Neural progenitor cell (in vitro differentiated cells): ENCODE data around the gene CTNNA3. TPM values are rescaled to one million over a fixed set of nuclear protein-coding genes. Genes with fewer than 3 reads are reported as not detected.

Experiments
- DNase-seq: peaks from one replicate; pipeline ENCODE4 v3.0.0-alpha.2; 2016; ENCODE audit warnings: low spot score
- H2AFZ ChIP-seq: fragments of 200-600 bp; sonication (generic); replicated peaks from 2 replicates; pipeline ENCODE4 v1.6.1; 2016; ENCODE audit warnings: antibody characterized with exemption
- H3F3A ChIP-seq: fragments of 200-600 bp; sonication (generic); 2 replicates; pipeline ENCODE4 v1.6.1; 2016; ENCODE audit warnings: antibody characterized with exemption, low read depth
- H3K27ac ChIP-seq: fragments of 200-600 bp; sonication (generic); 2 replicates; pipeline ENCODE4 v1.5.1; 2016; ENCODE audit warnings: mild to moderate bottlenecking
- H3K27me3 ChIP-seq: fragments of 200-600 bp; sonication (generic); 2 replicates; pipeline ENCODE4 v1.6.1; 2016; ENCODE audit warnings: mild to moderate bottlenecking, moderate library complexity
- H3K36me3 ChIP-seq: fragments of 200-600 bp; sonication (generic); 2 replicates; pipeline ENCODE4 v1.5.1; 2016
- H3K4me1 ChIP-seq: fragments of 200-600 bp; sonication (generic); 2 replicates; pipeline ENCODE4 v1.6.1; 2016; ENCODE audit warnings: mixed run types
- H3K4me2 ChIP-seq: fragments of 200-600 bp; sonication (generic); 2 replicates; pipeline ENCODE4 v1.6.1; 2016
- H3K4me3 ChIP-seq: fragments of 200-600 bp; sonication (generic); 2 replicates; pipeline ENCODE4 v1.5.1; 2016
- H3K79me2 ChIP-seq: fragments of 200-600 bp; sonication (generic); 2 replicates; pipeline ENCODE4 v1.6.1; 2016; ENCODE audit warnings: low read depth
- H3K9ac ChIP-seq: fragments of 200-600 bp; sonication (generic); 2 replicates; pipeline ENCODE4 v1.6.1; 2016
- H3K9me3 ChIP-seq: fragments of 200-600 bp; sonication (generic); 2 replicates; pipeline ENCODE4 v1.5.1; 2016; ENCODE audit warnings: low read depth
- H4K20me1 ChIP-seq: fragments of 200-600 bp; sonication (generic); 2 replicates; pipeline ENCODE4 v1.6.1; 2016; ENCODE audit warnings: low read depth
- H3K27ac Mint-ChIP-seq: 3 replicates; pipeline ENCODE4 v1.8.0; 2021; ENCODE audit warnings: mixed read lengths
- H3K27me3 Mint-ChIP-seq: 2 replicates; pipeline ENCODE4 v1.8.0; 2022; ENCODE audit warnings: low read depth, mild to moderate bottlenecking, inconsistent platforms, moderate library complexity, mixed read lengths; ENCODE audit not compliant: insufficient read depth
- H3K36me3 Mint-ChIP-seq: 3 replicates; pipeline ENCODE4 v1.8.0; 2021; ENCODE audit warnings: mixed read lengths
- H3K4me1 Mint-ChIP-seq: 3 replicates; pipeline ENCODE4 v1.8.0; 2021; ENCODE audit warnings: mixed read lengths
- H3K4me3 Mint-ChIP-seq: 3 replicates; pipeline ENCODE4 v1.8.0; 2021; ENCODE audit warnings: mild to moderate bottlenecking, moderate library complexity, mixed read lengths
- H3K9me3 Mint-ChIP-seq: 3 replicates; pipeline ENCODE4 v1.8.0; 2020; ENCODE audit warnings: mixed read lengths
- EZH2 ChIP-seq: fragments of 200-600 bp; sonication (generic); IDR thresholded peaks from 2 replicates; pipeline ENCODE4 v1.6.1; 2017; ENCODE audit warnings: antibody characterized with exemption, mild to moderate bottlenecking, moderate library complexity
- EZH2phosphoT487 ChIP-seq: fragments of 200-600 bp; sonication (generic); IDR thresholded peaks from 2 replicates; pipeline ENCODE4 v1.6.1; 2017; ENCODE audit warnings: antibody characterized with exemption
- total RNA-seq: library from RNA; depleted of rRNA; stranded (reverse); fragments of >200 nt; gene quantifications from 2 replicates; pipeline ENCODE4 v1.2.3, GENCODE V29; 2015; ENCODE audit warnings: low replicate concordance
- TF ChIP-seq, protein P1 (sequence below): fragments of 200-600 bp; sonication (generic); IDR thresholded peaks from 2 replicates; pipeline ENCODE4 v1.5.1; 2017; ENCODE audit warnings: antibody characterized with exemption, mild to moderate bottlenecking

CTNNA3 gene
- total RNA-seq, 1 donor from 2014 or later, result 12.9 TPM

DNA sequence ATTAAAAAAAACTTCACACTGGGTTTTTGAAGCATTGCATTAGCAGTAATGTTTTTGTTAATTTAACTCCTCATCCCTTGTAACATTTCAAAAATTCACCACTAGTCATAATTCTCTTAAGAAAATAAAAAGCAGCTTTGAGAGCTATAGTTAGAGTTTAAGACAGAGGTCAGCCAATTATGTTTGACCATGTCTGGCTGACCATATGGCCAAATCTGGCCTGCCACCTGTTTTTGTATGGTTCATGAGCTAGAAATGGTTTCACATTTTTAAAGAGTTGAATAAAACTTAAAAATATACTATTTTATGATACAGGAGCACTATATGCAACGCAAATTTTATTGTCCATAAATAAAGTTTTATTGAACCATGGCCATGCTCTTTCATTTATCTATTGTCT lies 843.2 kb downstream of the CTNNA3 start:
- H3K79me2 ChIP-seq, result no peaks in the 10 kb centered on the region
- TF ChIP-seq EZH2phosphoT487 (no peak), EZH2 (no peak)
- TF ChIP-seq, protein P1, sequence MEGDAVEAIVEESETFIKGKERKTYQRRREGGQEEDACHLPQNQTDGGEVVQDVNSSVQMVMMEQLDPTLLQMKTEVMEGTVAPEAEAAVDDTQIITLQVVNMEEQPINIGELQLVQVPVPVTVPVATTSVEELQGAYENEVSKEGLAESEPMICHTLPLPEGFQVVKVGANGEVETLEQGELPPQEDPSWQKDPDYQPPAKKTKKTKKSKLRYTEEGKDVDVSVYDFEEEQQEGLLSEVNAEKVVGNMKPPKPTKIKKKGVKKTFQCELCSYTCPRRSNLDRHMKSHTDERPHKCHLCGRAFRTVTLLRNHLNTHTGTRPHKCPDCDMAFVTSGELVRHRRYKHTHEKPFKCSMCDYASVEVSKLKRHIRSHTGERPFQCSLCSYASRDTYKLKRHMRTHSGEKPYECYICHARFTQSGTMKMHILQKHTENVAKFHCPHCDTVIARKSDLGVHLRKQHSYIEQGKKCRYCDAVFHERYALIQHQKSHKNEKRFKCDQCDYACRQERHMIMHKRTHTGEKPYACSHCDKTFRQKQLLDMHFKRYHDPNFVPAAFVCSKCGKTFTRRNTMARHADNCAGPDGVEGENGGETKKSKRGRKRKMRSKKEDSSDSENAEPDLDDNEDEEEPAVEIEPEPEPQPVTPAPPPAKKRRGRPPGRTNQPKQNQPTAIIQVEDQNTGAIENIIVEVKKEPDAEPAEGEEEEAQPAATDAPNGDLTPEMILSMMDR, result no peak
- Mint-ChIP-seq H3K9me3 (no peaks in the 10 kb centered on the region), H3K4me3 (no peak overlapping the region), H3K27me3 (peaks cover 4% of the 10 kb centered on the region), H3K4me1 (no peaks in the 10 kb centered on the region), H3K36me3 (no peaks in the 10 kb centered on the region), H3K27ac (no peak overlapping the region)
- no peaks in the 10 kb centered on the region for H3K36me3 ChIP-seq
- DNase-seq, result no peak
- H3F3A ChIP-seq, result no peaks in the 10 kb centered on the region
- H3K9ac ChIP-seq, result no peak overlapping the region
- H3K27ac ChIP-seq, result no peak overlapping the region
- no peak overlapping the region for H3K4me3 ChIP-seq
- H2AFZ ChIP-seq, result no peak overlapping the region
- H4K20me1 ChIP-seq, result no peaks in the 10 kb centered on the region
- no peaks in the 10 kb centered on the region for H3K9me3 ChIP-seq
- H3K4me2 ChIP-seq, result no peak overlapping the region
- no peaks in the 10 kb centered on the region for H3K27me3 ChIP-seq
- no peaks in the 10 kb centered on the region for H3K4me1 ChIP-seq

DNA sequence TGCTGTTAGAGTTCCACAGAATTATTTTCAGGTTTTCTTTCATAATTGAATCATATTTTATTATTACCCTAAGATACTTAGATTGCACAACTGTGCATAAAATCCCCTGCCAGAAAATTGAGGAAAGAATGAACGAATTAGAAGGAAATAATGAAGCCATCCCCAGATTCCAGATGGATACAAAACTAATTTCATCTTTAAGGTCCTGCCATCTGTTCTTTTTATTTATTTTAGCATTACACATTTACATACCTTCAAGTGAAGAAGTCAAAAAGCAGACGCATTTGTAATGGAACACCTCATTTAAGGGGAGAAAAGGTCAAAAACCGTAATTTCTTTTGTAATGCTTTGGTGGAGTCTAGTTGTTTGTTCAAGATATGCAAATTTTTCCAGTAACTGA lies 847.1 kb downstream of the CTNNA3 start:
- Histone ChIP-seq H3K9ac (no peak overlapping the region), H3K36me3 (no peaks in the 10 kb centered on the region), H2AFZ (no peak overlapping the region), H3K9me3 (no peaks in the 10 kb centered on the region), H3K4me2 (no peak overlapping the region), H3K79me2 (no peaks in the 10 kb centered on the region), H3K4me1 (no peaks in the 10 kb centered on the region), H3K27me3 (no peaks in the 10 kb centered on the region), H3F3A (no peaks in the 10 kb centered on the region), H3K4me3 (no peak overlapping the region), H3K27ac (no peak overlapping the region), H4K20me1 (no peaks in the 10 kb centered on the region)
- H3K36me3 Mint-ChIP-seq, result no peaks in the 10 kb centered on the region
- H3K9me3 Mint-ChIP-seq, result no peaks in the 10 kb centered on the region
- TF ChIP-seq EZH2phosphoT487 (no peak), EZH2 (no peak)
- TF ChIP-seq, protein P1, result no peak
- H3K4me3 Mint-ChIP-seq, result no peak overlapping the region
- H3K4me1 Mint-ChIP-seq, result no peaks in the 10 kb centered on the region
- H3K27me3 Mint-ChIP-seq, result no peaks in the 10 kb centered on the region
- DNase-seq, result no peak
- no peak overlapping the region for H3K27ac Mint-ChIP-seq

DNA sequence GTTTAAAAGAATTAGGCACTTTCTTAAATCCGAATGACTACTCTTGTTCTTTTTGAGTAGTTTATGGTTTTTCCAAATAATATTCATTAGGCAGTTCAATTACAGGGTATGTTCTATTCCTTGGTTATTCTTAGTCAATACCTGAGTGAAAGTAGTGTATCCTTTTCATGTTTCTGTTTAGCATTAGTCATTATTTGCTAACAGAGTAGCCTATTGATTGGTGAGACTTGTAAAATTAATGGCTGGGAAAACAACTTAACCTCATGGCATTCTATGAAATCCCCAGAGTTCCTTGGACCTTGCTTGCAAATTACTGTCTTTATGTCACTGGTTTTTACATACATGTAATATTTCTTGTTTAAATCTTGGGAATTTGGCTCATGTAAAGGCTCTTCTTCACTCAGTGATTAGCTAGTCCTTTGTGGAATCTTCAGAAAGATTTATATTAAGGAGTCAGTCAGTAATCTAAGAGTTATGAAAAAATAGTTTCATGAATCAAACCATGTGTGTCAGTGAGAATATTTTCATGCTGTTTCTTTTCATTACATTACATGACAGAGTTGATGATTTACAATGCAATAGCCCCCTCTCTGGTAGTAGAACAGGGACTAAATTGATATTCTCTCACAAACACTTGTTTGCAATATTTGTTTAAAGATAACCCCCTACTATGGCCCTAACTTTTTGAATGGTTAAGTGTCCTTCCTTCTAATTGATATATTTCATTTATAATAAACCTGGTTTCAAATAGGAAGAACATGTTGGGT lies 851.6 kb downstream of the CTNNA3 start:
- TF ChIP-seq, protein P1, result peak; percentile 9
- no peak for TF ChIP-seq EZH2phosphoT487
- H3K27ac ChIP-seq, result no peak overlapping the region
- no peaks in the 10 kb centered on the region for H3K79me2 ChIP-seq
- no peak overlapping the region for H3K4me2 ChIP-seq
- no peak overlapping the region for H2AFZ ChIP-seq
- Mint-ChIP-seq H3K36me3 (no peaks in the 10 kb centered on the region), H3K27ac (no peak overlapping the region), H3K9me3 (peaks cover 2% of the 10 kb centered on the region), H3K4me1 (no peaks in the 10 kb centered on the region), H3K27me3 (no peaks in the 10 kb centered on the region), H3K4me3 (no peak overlapping the region)
- no peaks in the 10 kb centered on the region for H3K27me3 ChIP-seq
- H3K9me3 ChIP-seq, result no peaks in the 10 kb centered on the region
- DNase-seq, result no peak
- H3F3A ChIP-seq, result no peaks in the 10 kb centered on the region
- H3K9ac ChIP-seq, result no peak overlapping the region
- H3K36me3 ChIP-seq, result no peaks in the 10 kb centered on the region
- no peaks in the 10 kb centered on the region for H3K4me1 ChIP-seq
- H3K4me3 ChIP-seq, result no peak overlapping the region
- no peaks in the 10 kb centered on the region for H4K20me1 ChIP-seq
